Endodermal cell (in vitro differentiated cells): Measurements from ENCODE around the gene SRRD. TPM values are rescaled to one million over a fixed set of nuclear protein-coding genes. Genes with fewer than 3 reads are reported as not detected.

ENCODE experiments used
- DNase-seq: peaks from one replicate; pipeline ENCODE4 v3.0.0-alpha.2; 2017
- H3K27ac ChIP-seq: 2 replicates; pipeline ENCODE4 v1.5.1; 2013; ENCODE audit warnings: mild to moderate bottlenecking, low read depth, low read length, moderate library complexity
- H3K27me3 ChIP-seq: 2 replicates; pipeline ENCODE4 v1.6.1; 2013; ENCODE audit warnings: mild to moderate bottlenecking, low read length, moderate library complexity; ENCODE audit not compliant: insufficient read depth, control insufficient read depth, poor library complexity, severe bottlenecking
- H3K36me3 ChIP-seq: 2 replicates; pipeline ENCODE4 v1.7.0; 2013; ENCODE audit warnings: mild to moderate bottlenecking, low read length, moderate library complexity; ENCODE audit not compliant: control insufficient read depth, insufficient read depth
- H3K4me1 ChIP-seq: one replicate; pipeline ENCODE4 v1.7.0; 2013; ENCODE audit warnings: low read length; ENCODE audit not compliant: control insufficient read depth, insufficient read depth
- H3K4me3 ChIP-seq: 2 replicates; pipeline ENCODE4 v1.5.1; 2013; ENCODE audit warnings: mild to moderate bottlenecking, low read length, moderate library complexity
- H3K9ac ChIP-seq: 2 replicates; pipeline ENCODE4 v1.6.1; 2013; ENCODE audit warnings: mild to moderate bottlenecking, low read length, moderate library complexity; ENCODE audit not compliant: poor library complexity, severe bottlenecking; ENCODE audit errors: extremely low read depth
- H3K9me3 ChIP-seq: 2 replicates; pipeline ENCODE4 v1.6.1; 2013; ENCODE audit warnings: mild to moderate bottlenecking, low read length, moderate library complexity; ENCODE audit not compliant: control insufficient read depth
- H3K27ac Mint-ChIP-seq: 2 replicates; pipeline ENCODE4 v1.8.0; 2020; ENCODE audit warnings: mixed read lengths
- H3K27me3 Mint-ChIP-seq: 2 replicates; pipeline ENCODE4 v1.8.0; 2021; ENCODE audit warnings: mild to moderate bottlenecking, mixed read lengths; ENCODE audit not compliant: insufficient read depth
- H3K36me3 Mint-ChIP-seq: 2 replicates; pipeline ENCODE4 v1.8.0; 2020; ENCODE audit warnings: low read depth, mixed read lengths
- H3K4me1 Mint-ChIP-seq: 2 replicates; pipeline ENCODE4 v1.8.0; 2020; ENCODE audit warnings: mixed read lengths
- H3K4me3 Mint-ChIP-seq: 2 replicates; pipeline ENCODE4 v1.8.0; 2020; ENCODE audit warnings: mild to moderate bottlenecking, moderate library complexity, mixed read lengths
- H3K9me3 Mint-ChIP-seq: 2 replicates; pipeline ENCODE4 v1.8.0; 2020; ENCODE audit warnings: mild to moderate bottlenecking, mixed read lengths
- CTCF ChIP-seq: fragments of 200-600 bp; sonication (generic); conservative IDR thresholded peaks from 2 replicates; pipeline ENCODE4 v1.5.0; 2021; ENCODE audit warnings: antibody characterized with exemption, mild to moderate bottlenecking
- WGBS, 2 experiments: methylation state at CpG; one replicate each; pipeline versions ENCODE4 v1.1.5 to v1.1.7; 2013; ENCODE audit warnings: missing lambda C conversion rate in 2 of 2, mixed read lengths in 1 of 2; ENCODE audit not compliant: insufficient coverage in 1 of 2, insufficient read length in 1 of 2; 5-methylcytosine and 5-hydroxymethylcytosine counted together
- total RNA-seq, 2 donors: library from RNA; stranded (reverse); fragmentation: NEBNext Ultra II Directional in 1 of 2; extraction: Animal tissue kit (Norgen Biotek cat#: 25700) in 1 of 2; gene quantifications; 2 replicates in 1 of 2; 3 replicates in 1 of 2; pipeline ENCODE4 v1.2.1, GENCODE V29; 2021

Gene SRRD
- total RNA-seq, 2 donors from 2014 or later, result 27.4 to 30.0 TPM

DNA sequence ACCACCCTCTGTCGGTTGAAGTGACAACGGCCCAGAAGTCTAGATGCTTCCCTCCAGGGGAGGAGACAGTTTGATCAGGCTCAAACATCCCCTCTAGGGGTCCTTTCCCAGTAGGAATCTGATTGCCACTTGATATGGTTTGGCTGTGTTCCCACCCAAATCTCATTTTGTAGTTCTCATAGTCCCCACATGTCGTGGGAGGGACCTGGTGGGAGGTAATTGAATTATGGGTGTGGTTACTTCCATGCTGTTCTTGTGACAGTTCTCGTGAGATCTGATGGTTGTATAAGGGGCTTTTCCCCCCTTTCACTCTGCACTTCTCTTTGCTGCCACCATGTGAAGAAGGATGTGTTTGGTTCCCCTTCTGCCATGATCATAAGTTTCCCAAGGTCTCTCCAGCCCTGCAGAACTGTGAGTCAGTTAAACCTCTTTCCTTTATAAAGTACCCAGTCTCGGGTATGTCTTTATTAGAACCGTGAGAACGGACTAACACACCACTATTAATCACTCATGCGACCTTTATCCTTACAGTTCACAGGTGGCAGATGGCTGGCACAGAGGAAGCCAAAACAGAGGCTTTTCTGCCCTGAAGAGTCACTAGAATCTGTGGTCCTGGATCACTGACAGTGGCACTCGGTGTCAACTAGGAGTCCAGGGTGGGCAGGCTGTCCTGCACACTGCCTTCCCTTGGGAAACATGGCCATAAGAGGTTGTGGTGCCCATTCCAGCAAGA lies 33.1 kb upstream of the SRRD start:
- Histone ChIP-seq H3K9me3 (no peaks in the 10 kb centered on the region), H3K4me3 (no peak overlapping the region), H3K4me1 (no peaks in the 10 kb centered on the region), H3K9ac (no peak overlapping the region), H3K36me3 (peaks cover 13% of the 10 kb centered on the region), H3K27me3 (no peaks in the 10 kb centered on the region), H3K27ac (no peak overlapping the region)
- no peak for DNase-seq
- peak; percentile 50 for TF ChIP-seq CTCF
- no peaks in the 10 kb centered on the region for H3K9me3 Mint-ChIP-seq
- H3K27me3 Mint-ChIP-seq, result no peaks in the 10 kb centered on the region
- no peak overlapping the region for H3K27ac Mint-ChIP-seq
- H3K36me3 Mint-ChIP-seq, result peaks cover 33% of the 10 kb centered on the region
- no peak overlapping the region for H3K4me3 Mint-ChIP-seq
- peaks cover 9% of the 10 kb centered on the region for H3K4me1 Mint-ChIP-seq
- WGBS, 2 experiments, result 85 to 95% methylated on average over 7 to 9 of the region's 9 CpGs

- H3K27ac ChIP-seq, result no peak overlapping the region
- no peak for TF ChIP-seq CTCF
- Mint-ChIP-seq H3K4me1 (peaks cover 7% of the 10 kb centered on the region), H3K36me3 (peaks cover 41% of the 10 kb centered on the region), H3K9me3 (no peaks in the 10 kb centered on the region), H3K4me3 (no peak overlapping the region), H3K27ac (no peak overlapping the region), H3K27me3 (no peaks in the 10 kb centered on the region)
- H3K4me1 ChIP-seq, result no peaks in the 10 kb centered on the region
- DNase-seq, result no peak
- no peaks in the 10 kb centered on the region for H3K9me3 ChIP-seq
- peaks cover 20% of the 10 kb centered on the region for H3K36me3 ChIP-seq
- no peaks in the 10 kb centered on the region for H3K27me3 ChIP-seq
- no peak overlapping the region for H3K4me3 ChIP-seq
- no peak overlapping the region for H3K9ac ChIP-seq
- 95 to 98% methylated on average over 21 to 23 of the region's 23 CpGs for WGBS, 2 experiments
Measured at GRCh38 chr22:26452236-26453016, 31.3 kb upstream of the SRRD start.

DNA sequence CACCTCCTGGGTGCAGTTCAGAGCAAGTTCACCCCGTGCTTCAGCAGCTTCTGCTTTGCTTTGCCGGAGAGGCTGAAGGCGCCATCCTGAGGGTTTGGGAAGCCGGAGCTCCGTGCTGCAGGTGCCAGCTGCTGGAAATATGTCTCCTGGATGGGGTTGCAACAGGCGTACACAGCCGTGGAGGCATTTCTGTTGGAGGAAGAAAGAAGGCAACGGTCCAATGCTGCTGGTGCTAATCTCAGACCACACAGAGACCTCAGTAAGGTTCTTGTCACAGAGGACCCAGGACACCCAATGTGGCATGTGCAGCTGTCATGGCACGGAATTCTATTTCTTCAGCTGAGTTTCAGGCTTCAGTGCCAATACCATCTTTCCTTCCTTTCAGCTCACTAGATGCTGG lies 30.5 kb upstream of the SRRD start:
- Histone ChIP-seq H3K4me3 (no peak overlapping the region), H3K27me3 (no peaks in the 10 kb centered on the region), H3K4me1 (no peaks in the 10 kb centered on the region), H3K9ac (no peak overlapping the region), H3K36me3 (peaks cover 28% of the 10 kb centered on the region), H3K9me3 (no peaks in the 10 kb centered on the region), H3K27ac (no peak overlapping the region)
- Mint-ChIP-seq H3K27me3 (no peaks in the 10 kb centered on the region), H3K4me1 (peaks cover 7% of the 10 kb centered on the region), H3K9me3 (no peaks in the 10 kb centered on the region), H3K4me3 (no peak overlapping the region), H3K27ac (no peak overlapping the region), H3K36me3 (peaks cover 49% of the 10 kb centered on the region)
- no peak for DNase-seq
- 93 to 99% methylated on average over 8 to 9 of the region's 9 CpGs for WGBS, 2 experiments
- TF ChIP-seq CTCF, result no peak
